AG04450 (cell line): Measurements from ENCODE around the gene MACF1. TPM values are rescaled to one million over a fixed set of nuclear protein-coding genes. Genes with fewer than 3 reads are reported as not detected.

Experiments used
- CTCF ChIA-PET: fragments of 300-600, 350-600 bp; formaldehyde crosslinking; extraction: SDS; loops from one replicate; lab custom pipeline; 2022; ENCODE audit warnings: antibody characterized with exemption, inconsistent platforms; lab: Charles Lee
- POLR2A ChIA-PET: fragments of 350-600 bp; formaldehyde crosslinking; extraction: SDS; loops from one replicate; lab custom pipeline; 2021; ENCODE audit warnings: antibody characterized with exemption, inconsistent platforms; lab: Yijun Ruan, JAX
- DNase-seq: peaks from one replicate; pipeline ENCODE4 v3.0.0-alpha.2; 2011; ENCODE audit warnings: low read depth, low spot score
- H3K27ac ChIP-seq: one replicate; pipeline ENCODE4 v1.5.1; 2012; ENCODE audit warnings: low read depth, low read length, control low read depth
- H3K27me3 ChIP-seq: one replicate; pipeline ENCODE4 v1.6.0; 2012; ENCODE audit warnings: low read length; ENCODE audit not compliant: control insufficient read depth, insufficient read depth
- H3K4me3 ChIP-seq: 2 replicates; pipeline ENCODE4 v1.5.1; 2011; ENCODE audit warnings: mild to moderate bottlenecking, low read depth, low read length, control low read depth
- H3K9me3 ChIP-seq: 2 replicates; pipeline ENCODE4 v1.5.1; 2012; ENCODE audit warnings: low read length; ENCODE audit not compliant: control insufficient read depth, insufficient read depth
- polyA plus RNA-seq: library from polyadenylated mRNA; depleted of rRNA; stranded (reverse); fragments of >200 nt; gene quantifications from 2 replicates; pipeline ENCODE4 v1.2.3, GENCODE V29; 2011
- TF ChIP-seq, protein P1 (sequence below): IDR thresholded peaks from 2 replicates; pipeline ENCODE4 v1.5.1; 2011; ENCODE audit warnings: low read depth, low read length, control low read depth, inconsistent platforms

Gene MACF1
- polyA plus RNA-seq, 1 experiment, result 118 TPM

DNA sequence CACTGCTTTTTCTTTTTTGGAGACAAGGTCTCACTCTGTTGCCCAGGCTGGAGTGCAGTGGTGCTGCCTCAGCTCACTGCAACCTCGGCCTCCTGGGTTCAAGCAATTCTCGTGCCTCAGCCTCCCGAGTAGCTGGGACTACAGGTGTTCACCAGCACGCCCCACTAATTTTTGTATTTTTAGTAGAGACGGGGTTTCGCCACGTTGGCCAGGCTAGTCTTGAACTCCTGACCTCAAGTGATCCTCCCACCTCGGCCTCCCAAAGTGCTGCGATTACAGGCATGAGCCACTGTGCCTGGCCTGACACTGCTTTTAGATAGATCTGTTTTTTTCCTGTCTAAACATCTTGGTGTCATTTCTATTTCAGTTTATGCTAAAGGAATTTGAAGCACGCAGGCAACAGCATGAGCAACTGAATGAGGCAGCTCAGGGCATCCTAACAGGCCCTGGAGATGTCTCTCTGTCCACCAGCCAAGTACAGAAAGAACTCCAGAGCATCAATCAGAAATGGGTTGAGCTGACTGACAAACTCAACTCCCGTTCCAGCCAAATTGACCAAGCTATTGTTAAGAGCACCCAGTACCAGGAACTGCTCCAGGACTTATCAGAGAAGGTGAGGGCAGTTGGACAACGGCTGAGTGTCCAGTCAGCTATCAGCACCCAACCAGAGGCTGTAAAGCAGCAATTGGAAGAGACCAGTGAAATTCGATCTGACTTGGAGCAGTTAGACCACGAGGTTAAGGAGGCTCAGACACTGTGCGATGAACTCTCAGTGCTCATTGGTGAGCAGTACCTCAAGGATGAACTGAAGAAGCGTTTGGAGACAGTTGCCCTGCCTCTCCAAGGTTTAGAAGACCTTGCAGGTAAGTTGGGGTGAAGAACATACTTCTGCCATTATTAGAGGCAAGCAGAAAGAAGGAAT is 180.8 kb downstream of the MACF1 start:
- ChIA-PET POLR2A (interaction anchor here (1.2 to 2.2 kb wide), 3 partner anchors 14 to 47 kb away, joined by 3 to 12 read pairs (median 4); no protein-coding TSS in a partner anchor), CTCF (interaction anchor here (1.0 to 3.3 kb wide), 5 partner anchors 26 to 287 kb away, joined by 3 to 19 read pairs (median 5); no protein-coding TSS in a partner anchor)
- Histone ChIP-seq H3K27me3 (no peaks in the 10 kb centered on the region), H3K27ac (no peak overlapping the region), H3K9me3 (no peaks in the 10 kb centered on the region), H3K4me3 (no peak overlapping the region)
- no peak for DNase-seq
- TF ChIP-seq, protein P1, sequence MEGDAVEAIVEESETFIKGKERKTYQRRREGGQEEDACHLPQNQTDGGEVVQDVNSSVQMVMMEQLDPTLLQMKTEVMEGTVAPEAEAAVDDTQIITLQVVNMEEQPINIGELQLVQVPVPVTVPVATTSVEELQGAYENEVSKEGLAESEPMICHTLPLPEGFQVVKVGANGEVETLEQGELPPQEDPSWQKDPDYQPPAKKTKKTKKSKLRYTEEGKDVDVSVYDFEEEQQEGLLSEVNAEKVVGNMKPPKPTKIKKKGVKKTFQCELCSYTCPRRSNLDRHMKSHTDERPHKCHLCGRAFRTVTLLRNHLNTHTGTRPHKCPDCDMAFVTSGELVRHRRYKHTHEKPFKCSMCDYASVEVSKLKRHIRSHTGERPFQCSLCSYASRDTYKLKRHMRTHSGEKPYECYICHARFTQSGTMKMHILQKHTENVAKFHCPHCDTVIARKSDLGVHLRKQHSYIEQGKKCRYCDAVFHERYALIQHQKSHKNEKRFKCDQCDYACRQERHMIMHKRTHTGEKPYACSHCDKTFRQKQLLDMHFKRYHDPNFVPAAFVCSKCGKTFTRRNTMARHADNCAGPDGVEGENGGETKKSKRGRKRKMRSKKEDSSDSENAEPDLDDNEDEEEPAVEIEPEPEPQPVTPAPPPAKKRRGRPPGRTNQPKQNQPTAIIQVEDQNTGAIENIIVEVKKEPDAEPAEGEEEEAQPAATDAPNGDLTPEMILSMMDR, result no peak

DNA sequence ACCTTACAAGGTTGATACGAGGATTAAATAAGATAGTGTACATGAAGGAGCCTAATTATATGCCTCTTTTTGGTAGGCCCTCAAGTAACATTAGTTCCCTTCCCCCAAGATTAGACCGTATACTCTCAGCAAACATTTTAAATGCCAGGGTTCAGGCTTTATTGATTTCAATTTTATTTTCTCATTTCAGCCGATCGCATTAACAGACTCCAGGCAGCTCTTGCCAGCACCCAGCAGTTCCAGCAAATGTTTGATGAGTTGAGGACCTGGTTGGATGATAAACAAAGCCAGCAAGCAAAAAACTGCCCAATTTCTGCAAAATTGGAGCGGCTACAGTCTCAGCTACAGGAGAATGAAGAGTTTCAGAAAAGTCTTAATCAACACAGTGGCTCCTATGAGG is 182.5 kb downstream of the MACF1 start:
- no peak for DNase-seq
- Histone ChIP-seq H3K27me3 (no peaks in the 10 kb centered on the region), H3K9me3 (no peaks in the 10 kb centered on the region), H3K4me3 (no peak overlapping the region), H3K27ac (peak overlapping the region; percentile 21)
- CTCF ChIA-PET, result interaction anchor here (0.7 to 3.3 kb wide), 14 partner anchors 9 to 289 kb away, joined by 3 to 32 read pairs (median 5); no protein-coding TSS in a partner anchor
- TF ChIP-seq, protein P1, result no peak
- POLR2A ChIA-PET, result interaction anchor here (1.0 to 1.3 kb wide), 3 partner anchors 8 to 24 kb away, joined by 3 to 13 read pairs (median 4); no protein-coding TSS in a partner anchor

DNA sequence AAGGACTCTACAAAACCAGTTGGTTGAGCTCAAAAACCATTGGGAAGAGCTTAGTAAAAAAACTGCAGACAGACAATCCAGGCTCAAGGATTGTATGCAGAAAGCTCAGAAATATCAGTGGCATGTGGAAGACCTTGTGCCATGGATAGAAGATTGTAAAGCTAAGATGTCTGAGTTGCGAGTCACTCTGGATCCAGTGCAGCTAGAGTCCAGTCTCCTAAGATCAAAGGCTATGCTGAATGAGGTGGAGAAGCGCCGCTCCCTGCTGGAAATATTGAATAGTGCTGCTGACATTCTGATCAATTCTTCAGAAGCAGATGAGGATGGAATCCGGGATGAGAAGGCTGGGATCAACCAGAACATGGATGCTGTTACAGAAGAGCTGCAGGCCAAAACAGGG is 183.0 kb downstream of the MACF1 start:
- TF ChIP-seq, protein P1, result peak; percentile 57
- peak overlapping the region; percentile 33 for H3K27ac ChIP-seq

DNA sequence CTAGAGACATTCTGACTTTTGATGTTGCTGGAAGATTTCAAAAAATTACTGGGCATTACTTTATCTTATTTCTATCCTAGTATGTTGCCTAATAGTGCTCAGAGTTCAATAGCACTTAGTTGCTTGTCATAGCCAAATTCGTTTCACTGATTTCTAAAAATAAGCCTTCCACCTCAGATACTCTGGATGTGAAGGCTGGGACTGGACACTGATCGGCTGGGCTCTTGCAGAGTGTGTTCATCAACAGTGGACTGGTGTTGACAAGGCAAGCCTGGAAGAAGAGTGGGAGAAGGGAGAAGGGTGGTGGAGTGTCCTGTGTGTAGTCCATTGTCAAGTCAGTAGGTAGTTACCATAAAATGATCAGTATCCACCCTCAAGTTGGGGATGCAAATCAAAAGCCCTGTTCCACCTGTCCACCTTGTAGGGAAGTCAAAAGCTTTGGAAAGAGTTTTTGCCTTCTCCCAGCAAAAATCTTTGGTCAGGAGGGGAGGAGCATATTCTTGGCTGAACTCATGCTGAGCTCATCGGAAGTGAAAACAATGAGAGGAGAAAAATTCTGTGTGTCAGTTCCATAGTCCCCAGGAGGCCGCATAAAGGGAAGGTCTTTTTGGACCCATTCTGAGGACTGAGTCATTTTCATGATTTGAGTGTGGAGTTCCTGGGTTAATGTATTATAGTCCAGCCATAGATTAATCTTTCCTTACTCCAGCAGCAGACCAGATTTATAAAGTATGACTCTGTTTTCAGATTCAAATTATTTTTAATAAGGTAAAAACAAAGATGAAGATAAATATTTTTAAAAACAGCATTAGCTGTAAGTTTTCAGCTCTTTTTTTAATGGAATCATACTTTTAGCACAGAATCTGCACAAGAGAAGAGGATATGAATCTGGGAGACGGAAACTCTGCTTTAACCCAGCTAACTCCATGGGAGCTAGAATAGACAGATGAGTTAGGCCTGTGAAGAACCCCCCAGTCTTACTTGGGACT is 187.5 kb downstream of the MACF1 start:
- Histone ChIP-seq H3K4me3 (no peak overlapping the region), H3K27ac (peak overlapping the region; percentile 73), H3K9me3 (no peaks in the 10 kb centered on the region), H3K27me3 (no peaks in the 10 kb centered on the region)
- DNase-seq, result no peak
- TF ChIP-seq, protein P1, result no peak
- CTCF ChIA-PET, result interaction anchor here (0.6 to 3.9 kb wide), 6 partner anchors 13 to 293 kb away, joined by 3 to 26 read pairs (median 5); no protein-coding TSS in a partner anchor
- POLR2A ChIA-PET, result interaction anchor here (0.7 to 1.4 kb wide), 3 partner anchors 16 to 43 kb away, joined by 3 to 7 read pairs (median 3); no protein-coding TSS in a partner anchor

More for the DNA sequence above, 183.0 kb downstream of the MACF1 start:
- ChIA-PET POLR2A (interaction anchor here (0.6 to 1.3 kb wide), 4 partner anchors 8 to 98 kb away, joined by 3 to 13 read pairs (median 4); no protein-coding TSS in a partner anchor), CTCF (interaction anchor here (0.5 to 3.3 kb wide), 19 partner anchors 10 to 623 kb away, joined by 3 to 32 read pairs (median 4); no protein-coding TSS in a partner anchor)
- Histone ChIP-seq H3K9me3 (no peaks in the 10 kb centered on the region), H3K27me3 (no peaks in the 10 kb centered on the region), H3K4me3 (no peak overlapping the region)
- DNase-seq, result peak; percentile 81
